Measurements from ENCODE around the gene GRK4.

DNA sequence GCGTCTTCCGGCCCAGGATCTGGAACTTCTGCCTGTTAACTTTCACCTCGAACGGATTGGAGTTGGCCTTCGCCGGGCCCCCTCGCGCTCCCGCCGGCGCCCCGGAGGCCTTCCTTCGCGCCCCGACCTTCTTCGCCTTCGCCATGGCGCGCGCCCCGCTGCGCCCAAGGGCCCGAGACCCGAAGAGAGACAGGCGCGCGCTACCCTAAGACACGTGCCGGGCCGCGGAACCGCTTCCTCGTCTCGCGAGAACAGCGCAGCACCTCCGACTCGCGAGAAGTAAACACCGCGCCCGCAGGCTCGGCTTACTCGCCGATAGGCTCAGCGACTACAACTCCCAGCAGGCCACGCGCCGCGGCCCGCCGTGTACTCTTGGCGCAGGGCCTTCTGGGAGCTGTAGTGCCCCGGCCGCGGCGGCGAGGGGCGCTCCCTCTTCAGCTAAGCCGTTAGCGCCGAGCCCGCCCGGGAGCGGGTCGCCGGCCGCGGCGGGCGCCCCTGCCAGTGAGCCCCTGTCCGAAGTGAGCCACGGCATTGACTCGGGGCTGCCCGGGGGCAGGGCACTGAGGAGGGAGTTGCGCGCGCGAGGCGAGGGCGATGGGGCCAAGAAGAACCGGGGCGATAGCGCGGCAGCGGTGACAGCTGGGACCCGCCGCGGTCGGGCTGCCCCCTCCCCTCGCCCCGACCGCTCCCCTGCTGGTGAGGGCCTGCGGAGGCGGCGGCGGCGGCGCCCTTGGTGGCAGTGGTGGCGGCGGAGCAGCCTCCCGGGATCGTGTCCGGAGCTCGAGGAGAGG lies at the start of gene GRK4, which contains the start of gene NOP14:
- TF ChIP-seq, protein P1, sequence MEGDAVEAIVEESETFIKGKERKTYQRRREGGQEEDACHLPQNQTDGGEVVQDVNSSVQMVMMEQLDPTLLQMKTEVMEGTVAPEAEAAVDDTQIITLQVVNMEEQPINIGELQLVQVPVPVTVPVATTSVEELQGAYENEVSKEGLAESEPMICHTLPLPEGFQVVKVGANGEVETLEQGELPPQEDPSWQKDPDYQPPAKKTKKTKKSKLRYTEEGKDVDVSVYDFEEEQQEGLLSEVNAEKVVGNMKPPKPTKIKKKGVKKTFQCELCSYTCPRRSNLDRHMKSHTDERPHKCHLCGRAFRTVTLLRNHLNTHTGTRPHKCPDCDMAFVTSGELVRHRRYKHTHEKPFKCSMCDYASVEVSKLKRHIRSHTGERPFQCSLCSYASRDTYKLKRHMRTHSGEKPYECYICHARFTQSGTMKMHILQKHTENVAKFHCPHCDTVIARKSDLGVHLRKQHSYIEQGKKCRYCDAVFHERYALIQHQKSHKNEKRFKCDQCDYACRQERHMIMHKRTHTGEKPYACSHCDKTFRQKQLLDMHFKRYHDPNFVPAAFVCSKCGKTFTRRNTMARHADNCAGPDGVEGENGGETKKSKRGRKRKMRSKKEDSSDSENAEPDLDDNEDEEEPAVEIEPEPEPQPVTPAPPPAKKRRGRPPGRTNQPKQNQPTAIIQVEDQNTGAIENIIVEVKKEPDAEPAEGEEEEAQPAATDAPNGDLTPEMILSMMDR (conservative IDR thresholded peaks at IDR 0.05; ENCODE audit: low read length) = no peak
- TF ChIP-seq EZH2phosphoT487 (IDR thresholded peaks at IDR 0.05; ENCODE audit: borderline replicate concordance) = no peak

Measured in Loucy (cell line).